WI38 (cell line): Measurements from ENCODE around the gene STK32C.

Source experiments
- H3K4me3 ChIP-seq: 2 replicates; pipeline ENCODE4 v1.5.1; 2011; ENCODE audit warnings: low read depth, mild to moderate bottlenecking, control low read depth, low read length
- TF ChIP-seq, protein P1 (sequence below): IDR thresholded peaks from 2 replicates; pipeline ENCODE4 v1.5.1; 2012; ENCODE audit warnings: low read depth, mild to moderate bottlenecking, control low read depth, low read length

Gene STK32C

DNA sequence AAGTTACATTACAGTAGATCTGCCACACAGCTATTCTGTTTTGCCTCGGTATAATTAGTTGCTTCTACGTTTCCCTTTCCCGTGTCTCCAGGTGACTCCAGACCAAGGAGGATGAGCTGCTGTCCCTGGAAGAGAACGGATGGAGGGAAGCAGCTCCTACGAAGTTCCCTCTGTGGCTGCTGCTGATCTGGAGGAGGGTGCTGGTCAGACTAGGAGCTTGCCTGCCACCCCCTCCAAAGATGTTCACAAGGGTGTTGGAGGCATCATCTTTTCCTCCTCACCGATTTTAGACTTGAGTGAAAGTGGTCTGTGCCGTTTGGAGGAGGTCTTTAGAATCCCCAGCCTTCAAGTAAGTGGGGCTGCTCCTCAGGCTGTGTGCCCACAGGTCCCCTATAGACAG lies 25.6 kb upstream of the STK32C start:
- no peak overlapping the region for H3K4me3 ChIP-seq
- TF ChIP-seq, protein P1, sequence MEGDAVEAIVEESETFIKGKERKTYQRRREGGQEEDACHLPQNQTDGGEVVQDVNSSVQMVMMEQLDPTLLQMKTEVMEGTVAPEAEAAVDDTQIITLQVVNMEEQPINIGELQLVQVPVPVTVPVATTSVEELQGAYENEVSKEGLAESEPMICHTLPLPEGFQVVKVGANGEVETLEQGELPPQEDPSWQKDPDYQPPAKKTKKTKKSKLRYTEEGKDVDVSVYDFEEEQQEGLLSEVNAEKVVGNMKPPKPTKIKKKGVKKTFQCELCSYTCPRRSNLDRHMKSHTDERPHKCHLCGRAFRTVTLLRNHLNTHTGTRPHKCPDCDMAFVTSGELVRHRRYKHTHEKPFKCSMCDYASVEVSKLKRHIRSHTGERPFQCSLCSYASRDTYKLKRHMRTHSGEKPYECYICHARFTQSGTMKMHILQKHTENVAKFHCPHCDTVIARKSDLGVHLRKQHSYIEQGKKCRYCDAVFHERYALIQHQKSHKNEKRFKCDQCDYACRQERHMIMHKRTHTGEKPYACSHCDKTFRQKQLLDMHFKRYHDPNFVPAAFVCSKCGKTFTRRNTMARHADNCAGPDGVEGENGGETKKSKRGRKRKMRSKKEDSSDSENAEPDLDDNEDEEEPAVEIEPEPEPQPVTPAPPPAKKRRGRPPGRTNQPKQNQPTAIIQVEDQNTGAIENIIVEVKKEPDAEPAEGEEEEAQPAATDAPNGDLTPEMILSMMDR: no peak

DNA sequence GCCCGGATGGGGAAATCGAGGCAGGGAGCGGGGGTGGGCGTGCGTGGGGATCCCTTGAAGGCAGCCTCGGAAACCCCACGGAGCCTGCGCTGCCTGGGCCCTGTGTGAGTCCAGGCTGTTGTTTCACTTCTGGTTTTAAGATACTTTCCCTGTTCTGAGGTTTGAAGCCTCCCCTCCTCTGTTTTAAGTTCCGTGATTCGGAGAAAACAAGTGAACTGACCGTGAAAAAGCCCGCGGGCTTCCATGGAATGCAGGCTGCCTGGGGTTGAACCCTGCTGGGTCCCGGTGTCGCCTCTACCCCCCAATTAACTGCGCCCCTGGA lies 24.6 kb upstream of the STK32C start:
- TF ChIP-seq, protein P1: no peak

DNA sequence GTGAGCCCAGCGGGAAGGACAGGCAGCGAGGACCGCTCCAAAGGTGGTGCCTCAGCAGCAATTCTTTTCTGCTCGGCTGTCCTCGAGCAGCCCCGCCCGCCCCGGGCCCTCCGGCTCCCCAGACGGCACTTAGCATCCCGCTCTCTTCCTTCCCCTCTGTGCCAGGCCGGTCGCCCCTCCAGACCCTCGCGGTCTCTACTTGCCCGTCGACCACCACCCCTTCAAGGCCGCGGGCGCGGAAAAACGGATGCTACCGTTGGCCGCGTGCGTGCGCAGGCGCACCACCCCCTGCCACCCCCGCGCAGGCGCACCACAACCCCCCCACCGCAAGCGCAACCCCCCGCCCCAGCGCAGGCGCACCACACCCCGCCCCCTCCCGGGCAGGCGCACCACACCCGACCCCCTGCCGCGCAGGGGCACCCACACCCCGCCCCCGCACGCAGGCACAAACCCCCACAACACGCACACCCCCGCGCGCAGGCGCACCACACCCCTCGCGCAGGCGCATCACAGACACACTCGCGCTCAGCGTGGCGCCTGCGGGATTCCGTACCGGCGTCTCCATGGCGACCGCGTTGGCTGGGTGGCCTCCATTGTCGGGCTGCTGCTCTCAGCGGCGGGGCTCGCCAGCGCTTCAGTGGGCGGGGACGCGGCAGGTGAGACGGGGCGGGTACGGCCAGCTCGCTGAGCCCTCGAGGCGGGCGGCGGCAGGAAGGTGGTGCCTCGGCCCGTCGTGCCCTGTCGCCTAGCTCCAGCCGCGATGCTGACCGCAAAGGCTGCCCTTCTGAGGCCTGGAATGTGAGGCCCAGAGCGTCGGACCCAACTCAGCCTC lies 24.1 kb upstream of the STK32C start, which contains the start of gene LRRC27:
Gene LRRC27, plus strand, starts transcription at position 593 of the 832 bp plus-strand sequence. CDS start 1,332 bp downstream, outside the sequence.
- peak within 1 kb of the TSS; percentile 96 for H3K4me3 ChIP-seq
- TF ChIP-seq, protein P1: no peak

More for the DNA sequence above, 24.6 kb upstream of the STK32C start:
- peak overlapping the region; percentile 84 for H3K4me3 ChIP-seq

DNA sequence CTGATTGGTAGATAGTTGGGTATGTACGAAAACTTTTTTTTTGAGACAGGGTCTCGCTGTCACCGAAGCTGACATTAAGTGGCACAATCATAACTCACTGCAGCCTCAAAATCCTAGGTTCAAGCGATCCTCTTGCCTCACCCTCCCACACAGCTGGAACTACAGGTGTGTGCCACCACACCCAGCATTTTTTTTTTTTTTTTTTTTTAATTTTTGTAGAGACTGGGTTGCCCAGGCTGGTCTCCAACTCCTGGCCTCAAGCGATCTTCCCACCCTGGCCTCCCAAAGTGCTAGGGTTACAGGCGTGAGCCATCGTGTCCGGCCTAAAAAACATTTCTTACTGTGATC lies 22.7 kb upstream of the STK32C start:
- TF ChIP-seq, protein P1: no peak
- peak overlapping the region; percentile 96 for H3K4me3 ChIP-seq

DNA sequence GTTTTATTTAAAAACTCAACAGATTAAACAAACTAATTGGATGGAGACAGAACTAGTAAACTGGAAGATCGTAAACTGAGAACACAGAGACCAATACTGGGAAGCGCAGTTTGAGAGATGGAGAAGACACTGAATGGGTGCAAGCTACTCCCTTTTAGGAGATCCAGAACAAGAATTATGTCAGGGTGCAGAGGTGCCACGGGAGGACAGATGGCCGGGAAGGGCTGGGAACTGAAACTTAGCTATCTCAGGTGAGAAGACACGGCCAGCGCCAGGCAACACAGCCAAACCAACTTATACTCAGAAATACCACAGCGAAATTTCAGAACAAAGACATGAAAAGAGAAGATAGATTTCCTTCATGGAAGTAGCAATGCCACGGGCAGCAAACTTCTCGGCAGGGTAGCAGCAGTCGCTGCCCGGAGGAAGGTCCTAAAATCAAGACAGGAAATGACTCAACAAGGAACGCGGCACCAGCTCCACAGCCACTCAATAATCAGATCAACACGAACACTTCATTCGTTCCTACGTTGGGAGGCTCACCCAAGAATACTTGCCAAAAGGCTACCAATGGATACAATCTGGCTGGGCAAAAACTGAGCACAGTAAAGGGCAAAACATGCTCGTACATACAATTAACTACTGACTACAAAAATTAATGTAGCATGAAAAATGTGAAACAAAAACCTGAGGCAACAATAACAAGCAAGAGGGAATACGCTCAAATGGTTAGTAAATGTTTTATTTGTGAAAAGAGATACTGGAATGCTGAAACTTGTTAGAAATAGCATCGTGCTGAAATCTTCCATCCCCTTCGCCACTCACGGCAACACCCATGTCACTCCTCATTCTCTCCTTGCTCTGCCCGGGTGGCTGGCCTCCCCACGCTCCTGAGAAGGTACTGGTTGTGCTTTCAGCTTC lies 22.1 kb upstream of the STK32C start:
- H3K4me3 ChIP-seq: peak overlapping the region; percentile 96
- TF ChIP-seq, protein P1: no peak

DNA sequence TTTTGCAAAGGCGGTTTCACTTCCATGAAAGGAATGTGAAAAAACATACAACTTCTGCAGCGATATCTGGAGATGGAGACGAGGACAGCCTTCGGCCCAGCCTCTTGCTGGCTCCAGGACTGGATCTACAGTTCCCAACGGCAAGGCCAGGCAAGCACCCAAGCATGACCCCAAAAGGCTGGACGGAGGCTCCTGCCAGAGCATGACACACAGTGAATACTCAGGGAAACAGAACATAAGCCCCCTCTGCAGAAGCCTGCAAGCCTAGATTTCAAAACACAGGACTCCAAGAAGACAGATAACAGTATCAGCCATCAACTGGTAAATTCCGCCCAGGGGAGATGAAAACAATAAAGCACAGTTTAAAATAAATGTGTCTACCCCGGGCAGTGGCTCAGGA lies 21.0 kb upstream of the STK32C start:
- H3K4me3 ChIP-seq: no peak overlapping the region
- TF ChIP-seq, protein P1: no peak

DNA sequence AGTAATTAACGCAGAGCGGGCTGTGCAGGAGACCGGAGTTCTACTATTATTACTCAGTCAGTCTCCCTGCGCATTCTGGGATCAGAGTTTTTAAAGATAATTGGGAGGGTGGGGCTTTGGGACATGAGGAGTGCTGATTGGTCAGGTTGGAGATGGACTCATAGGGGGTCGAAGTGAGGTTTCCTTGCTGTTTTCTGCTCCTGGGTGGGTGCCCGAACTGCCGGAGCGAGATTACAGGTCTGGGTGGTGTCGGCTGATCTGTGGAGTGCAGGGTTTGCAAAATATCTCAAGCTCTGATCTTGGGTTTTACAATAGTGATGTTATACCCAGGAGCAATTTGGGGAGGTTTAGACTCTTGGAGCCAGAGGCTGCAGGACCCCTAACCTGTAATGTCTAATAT lies 20.4 kb upstream of the STK32C start:
- H3K4me3 ChIP-seq: no peak overlapping the region
- TF ChIP-seq, protein P1: no peak
